Endothelial cell of umbilical vein (primary cell): ENCODE data around the gene PRKCG. TPM values are rescaled to one million over a fixed set of nuclear protein-coding genes. Genes with fewer than 3 reads are reported as not detected.
A peak's percentile ranks its signal among the peaks of the same experiment; 100 is the strongest.

Experiments
- BruUV-seq: library from RNA; stranded (reverse); fragments of 400-500 nt; replicated peaks from 2 replicates; lab custom pipeline; 2021; lab: Mats Ljungman, UMichigan
- CTCF ChIA-PET: fragments of 300-600, 350-600 bp; sonication (Branson Sonifier 250); formaldehyde crosslinking; loops from one replicate; lab custom pipeline; 2021; ENCODE audit warnings: antibody characterized with exemption, inconsistent platforms; lab: Charles Lee
- POLR2A ChIA-PET: fragments of 300-600, 350-600 bp; sonication (Branson Sonifier 250); formaldehyde crosslinking; loops from one replicate; lab custom pipeline; 2021; ENCODE audit warnings: antibody characterized with exemption, inconsistent platforms; lab: Charles Lee
- DNase-seq: peaks from one replicate; pipeline ENCODE4 v3.0.0-alpha.2; 2011; ENCODE audit warnings: low read depth, low spot score
- FAIRE-seq: peaks from 2 replicates; lab custom pipeline; 2011; peaks lifted over from hg19 to GRCh38; lab: Jason Lieb, UNC
- H2AFZ ChIP-seq: 2 replicates; pipeline ENCODE4 v1.6.0; 2012; ENCODE audit warnings: low read depth, low read length, control low read depth, inconsistent platforms
- H3K27ac ChIP-seq: 2 replicates; pipeline ENCODE4 v1.5.1; 2011; ENCODE audit warnings: low read depth, mild to moderate bottlenecking, control low read depth, low read length, moderate library complexity; ENCODE audit not compliant: insufficient read depth
- H3K27me3 ChIP-seq, 2 experiments: 2 replicates each; pipeline versions ENCODE4 v1.6.0 to v1.6.1; 2011; ENCODE audit warnings: low read length in 2 of 2, mixed read lengths in 1 of 2; ENCODE audit not compliant: control insufficient read depth in 2 of 2, insufficient read depth in 2 of 2
- H3K36me3 ChIP-seq, 2 experiments: 2 replicates in 1 of 2; 3 replicates in 1 of 2; pipeline ENCODE4 v1.5.1; 2011; ENCODE audit warnings: low read length in 2 of 2, mild to moderate bottlenecking in 1 of 2, moderate library complexity in 1 of 2; ENCODE audit not compliant: control insufficient read depth in 2 of 2, insufficient read depth in 2 of 2; ENCODE audit errors: extremely low read depth in 1 of 2
- H3K4me1 ChIP-seq: 3 replicates; pipeline ENCODE4 v1.5.1; 2011; ENCODE audit warnings: mild to moderate bottlenecking, low read length; ENCODE audit not compliant: control insufficient read depth, insufficient read depth; ENCODE audit errors: extremely low read depth
- H3K4me2 ChIP-seq: 2 replicates; pipeline ENCODE4 v1.6.1; 2011; ENCODE audit warnings: low read length, control low read depth, mixed read lengths; ENCODE audit not compliant: insufficient read depth
- H3K4me3 ChIP-seq, 3 experiments: fragments of 200-600 bp in 1 of 3; sonication (generic), shearing (Covaris generic) in 1 of 3; replicated peaks in 1 of 3; 2 replicates each; pipeline ENCODE4 v1.5.1; 2011 to 2016; ENCODE audit warnings: control low read depth in 3 of 3, low read length in 3 of 3, mild to moderate bottlenecking in 2 of 3, inconsistent platforms in 1 of 3, low read depth in 1 of 3, moderate library complexity in 1 of 3; ENCODE audit not compliant: insufficient read depth in 1 of 3
- H3K79me2 ChIP-seq: 2 replicates; pipeline ENCODE4 v1.6.0; 2012; ENCODE audit warnings: low read length, inconsistent platforms; ENCODE audit not compliant: control insufficient read depth, insufficient read depth
- H3K9ac ChIP-seq: replicated peaks from 2 replicates; pipeline ENCODE3; 2011; ENCODE audit warnings: low read length, control low read depth; ENCODE audit not compliant: insufficient read depth; ENCODE audit errors: extremely low read depth
- H3K9me1 ChIP-seq: replicated peaks from 3 replicates; pipeline ENCODE4 v1.6.0; 2011; ENCODE audit warnings: mild to moderate bottlenecking, low read length; ENCODE audit not compliant: control insufficient read depth, insufficient read depth; ENCODE audit errors: extremely low read depth
- H3K9me3 ChIP-seq: replicated peaks from 2 replicates; pipeline ENCODE4 v1.5.1; 2012; ENCODE audit warnings: low read length, inconsistent platforms; ENCODE audit not compliant: control insufficient read depth, insufficient read depth
- H4K20me1 ChIP-seq: replicated peaks from 2 replicates; pipeline ENCODE3; 2011; ENCODE audit warnings: mild to moderate bottlenecking, low read length; ENCODE audit not compliant: control insufficient read depth, insufficient read depth; ENCODE audit errors: extremely low read depth
- EZH2 ChIP-seq: IDR thresholded peaks from 2 replicates; pipeline ENCODE4 v1.6.1; 2012; ENCODE audit warnings: borderline replicate concordance, low read depth, mild to moderate bottlenecking, moderate library complexity, low read length, inconsistent platforms; ENCODE audit not compliant: severe bottlenecking
- POLR2AphosphoS5 ChIP-seq: IDR thresholded peaks from 2 replicates; pipeline ENCODE4 v1.6.1; 2012; ENCODE audit warnings: low read depth, mild to moderate bottlenecking, control low read depth, low read length, moderate library complexity; ENCODE audit not compliant: insufficient read depth
- dilution Hi-C: fragments of 300-500 bp; cut with MboI; formaldehyde crosslinking; loops from one replicate; pipeline ENCODE4 v1.15.0; 2019; ENCODE audit warnings: low sequenced_read_pairs; ENCODE audit not compliant: extremely low pct_ligation_motif_present
- intact Hi-C: fragments of 100-400 bp; cut with micrococcal nuclease; formaldehyde crosslinking; loops from one replicate; pipeline ENCODE4 v1.10.0; 2022
- polyA plus RNA-seq, 4 experiments: library from polyadenylated mRNA; depleted of rRNA in 3 of 4; stranded (reverse) in 3 of 4; unstranded in 1 of 4; fragments of >200 nt; gene quantifications; 2 replicates each; pipeline versions ENCODE4 v1.2.1 to v1.2.3, GENCODE V29; 2011 to 2012; ENCODE audit warnings: missing spikeins in 1 of 4
- total RNA-seq: library from RNA; stranded (reverse); gene quantifications from 2 replicates; pipeline ENCODE4 v1.2.3, GENCODE V29; 2021
- TF ChIP-seq, protein P1 (sequence below), 2 donors: IDR thresholded peaks; 1 replicate in 1 of 2; 2 replicates in 1 of 2; pipeline ENCODE4 v1.5.1; 2011; ENCODE audit warnings: low read length in 2 of 2, mild to moderate bottlenecking in 2 of 2, moderate library complexity in 2 of 2, control low read depth in 1 of 2, inconsistent platforms in 1 of 2, low read depth in 1 of 2; ENCODE audit not compliant: insufficient read depth in 1 of 2; ENCODE audit errors: extremely low read depth in 1 of 2
- TF ChIP-seq, protein P2 (sequence below): IDR thresholded peaks from 2 replicates; pipeline ENCODE4 v1.6.1; 2011; ENCODE audit not compliant: insufficient read depth, insufficient read length

Gene PRKCG
- total and polyA plus RNA-seq, 2 donors (not counting 3 experiments of a cell fraction or from before 2014, with no cell fraction given) = 0.07 TPM; not detected in 1

DNA sequence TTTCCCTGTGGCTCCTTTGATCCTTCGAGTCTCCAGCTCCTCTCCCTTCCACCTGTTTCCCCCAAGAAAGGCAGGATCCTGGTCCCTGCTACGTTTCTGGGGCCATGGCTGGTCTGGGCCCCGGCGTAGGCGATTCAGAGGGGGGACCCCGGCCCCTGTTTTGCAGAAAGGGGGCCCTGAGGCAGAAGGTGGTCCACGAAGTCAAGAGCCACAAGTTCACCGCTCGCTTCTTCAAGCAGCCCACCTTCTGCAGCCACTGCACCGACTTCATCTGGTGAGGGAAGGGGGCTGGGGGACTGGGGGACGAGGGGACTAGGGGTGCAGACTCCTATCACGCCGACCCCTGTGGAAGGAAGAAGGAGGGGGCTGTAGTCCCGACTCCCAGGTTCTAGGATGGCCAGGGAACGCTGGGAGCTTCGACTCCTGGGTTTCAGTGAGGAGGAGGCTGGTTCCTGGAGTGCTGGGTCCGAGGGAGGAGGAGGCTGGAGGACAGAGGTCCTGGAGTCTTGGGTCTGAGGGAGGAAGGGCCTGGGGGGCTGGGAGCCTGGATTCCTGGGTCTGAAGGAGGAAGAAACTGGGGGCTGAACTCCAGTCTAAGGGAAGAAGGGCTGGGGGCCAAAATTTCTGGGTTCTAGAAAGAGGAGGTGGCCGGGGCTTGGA is 524 bp downstream of the PRKCG start:
- Histone ChIP-seq H4K20me1 (no peaks in the 10 kb centered on the region), H2AFZ (no peak overlapping the region), H3K4me1 (peaks cover 17% of the 10 kb centered on the region), H3K4me2 (peak overlapping the region; percentile 13), H3K27ac (no peak overlapping the region), H3K36me3 (no peaks in the 10 kb centered on the region), H3K27me3 (peaks cover 40 to 44% of the 10 kb centered on the region in 2 experiments), H3K4me3 (peak overlapping the region in 1 of 3 experiments; percentile 10), H3K9ac (no peak overlapping the region), H3K9me1 (no peaks in the 10 kb centered on the region), H3K79me2 (no peaks in the 10 kb centered on the region), H3K9me3 (no peaks in the 10 kb centered on the region)
- ChIA-PET CTCF (interaction anchor here (0.7 to 3.9 kb wide), 11 partner anchors 12 to 147 kb away, joined by 3 to 17 read pairs (median 4); partner anchors contain the start of gene MYADM), POLR2A (no interaction called here)
- dilution Hi-C loops = no loop called here
- DNase-seq (no peak), FAIRE-seq (no peak)
- intact Hi-C loops = no loop called here
- TF ChIP-seq POLR2AphosphoS5 (no peak), EZH2 (peak; percentile 52)
- TF ChIP-seq, protein P1, sequence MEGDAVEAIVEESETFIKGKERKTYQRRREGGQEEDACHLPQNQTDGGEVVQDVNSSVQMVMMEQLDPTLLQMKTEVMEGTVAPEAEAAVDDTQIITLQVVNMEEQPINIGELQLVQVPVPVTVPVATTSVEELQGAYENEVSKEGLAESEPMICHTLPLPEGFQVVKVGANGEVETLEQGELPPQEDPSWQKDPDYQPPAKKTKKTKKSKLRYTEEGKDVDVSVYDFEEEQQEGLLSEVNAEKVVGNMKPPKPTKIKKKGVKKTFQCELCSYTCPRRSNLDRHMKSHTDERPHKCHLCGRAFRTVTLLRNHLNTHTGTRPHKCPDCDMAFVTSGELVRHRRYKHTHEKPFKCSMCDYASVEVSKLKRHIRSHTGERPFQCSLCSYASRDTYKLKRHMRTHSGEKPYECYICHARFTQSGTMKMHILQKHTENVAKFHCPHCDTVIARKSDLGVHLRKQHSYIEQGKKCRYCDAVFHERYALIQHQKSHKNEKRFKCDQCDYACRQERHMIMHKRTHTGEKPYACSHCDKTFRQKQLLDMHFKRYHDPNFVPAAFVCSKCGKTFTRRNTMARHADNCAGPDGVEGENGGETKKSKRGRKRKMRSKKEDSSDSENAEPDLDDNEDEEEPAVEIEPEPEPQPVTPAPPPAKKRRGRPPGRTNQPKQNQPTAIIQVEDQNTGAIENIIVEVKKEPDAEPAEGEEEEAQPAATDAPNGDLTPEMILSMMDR (IDR thresholded peaks at IDR 0.05; ENCODE audit: extremely low read depth in 1 of 2, insufficient read depth in 1 of 2, low read depth in 1 of 2, low read length in 2 of 2) = no peak
- TF ChIP-seq, protein P2, sequence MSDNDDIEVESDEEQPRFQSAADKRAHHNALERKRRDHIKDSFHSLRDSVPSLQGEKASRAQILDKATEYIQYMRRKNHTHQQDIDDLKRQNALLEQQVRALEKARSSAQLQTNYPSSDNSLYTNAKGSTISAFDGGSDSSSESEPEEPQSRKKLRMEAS = no peak
- BruUV-seq = no TSS peak
